ENCODE measurements around the gene FAM222A.

FAM222A gene

GRCh38 chr12:109775172-109775881 is 61.7 kb downstream of the FAM222A start:
- DNase-seq = peak; percentile 69

- DNase-seq = no peak
These were observed 63.0 kb downstream of the FAM222A start for GRCh38 chr12:109776624-109777023.

- peak; percentile 46 for DNase-seq
These were observed 63.9 kb downstream of the FAM222A start for GRCh38 chr12:109777544-109777943.

- no peak for DNase-seq
These were observed 65.1 kb downstream of the FAM222A start for GRCh38 chr12:109778684-109779083.

GRCh38 chr12:109779382-109779781 is 65.8 kb downstream of the FAM222A start:
- no peak for DNase-seq

- DNase-seq = no peak
These were observed 68.2 kb downstream of the FAM222A start for GRCh38 chr12:109781668-109782325.

- no peak for DNase-seq
These were observed 68.7 kb downstream of the FAM222A start for GRCh38 chr12:109782326-109782703.

- DNase-seq = no peak
These were observed 69.7 kb downstream of the FAM222A start for GRCh38 chr12:109783135-109783964.

GRCh38 chr12:109783965-109784244 is 70.3 kb downstream of the FAM222A start:
- no peak for DNase-seq

- DNase-seq = no peak
These were observed 72.2 kb downstream of the FAM222A start for GRCh38 chr12:109785854-109786253.

GRCh38 chr12:109786799-109787198 is 73.2 kb downstream of the FAM222A start:
- no peak for DNase-seq

GRCh38 chr12:109789526-109790048 is 76.0 kb downstream of the FAM222A start:
- DNase-seq = no peak

GRCh38 chr12:109792992-109793391 is 79.4 kb downstream of the FAM222A start:
- no peak for DNase-seq

- no peak for DNase-seq
These were observed 79.8 kb downstream of the FAM222A start for GRCh38 chr12:109793411-109793810.

GRCh38 chr12:109793826-109794501 is 80.3 kb downstream of the FAM222A start:
- no peak for DNase-seq

- DNase-seq = no peak
These were observed 81.4 kb downstream of the FAM222A start for GRCh38 chr12:109795023-109795422.

GRCh38 chr12:109796057-109796456 is 82.4 kb downstream of the FAM222A start:
- no peak for DNase-seq

GRCh38 chr12:109797905-109798669 is 84.5 kb downstream of the FAM222A start:
- DNase-seq = no peak

GRCh38 chr12:109798691-109799090 is 85.1 kb downstream of the FAM222A start:
- DNase-seq = no peak

GRCh38 chr12:109800536-109800935 is 86.9 kb downstream of the FAM222A start:
- no peak for DNase-seq

- no peak for DNase-seq
These were observed 89.2 kb downstream of the FAM222A start for GRCh38 chr12:109802828-109803227.

- no peak for DNase-seq
These were observed 90.1 kb downstream of the FAM222A start for GRCh38 chr12:109803678-109804077.

Data from CD4-positive, alpha-beta T cell treated with Interleukin-17A for 1 hour (primary cell).